ENCODE measurements around the gene CACNA1H.

The CACNA1H gene

GRCh38 chr16:1152651-1153259, at the start of gene CACNA1H:
TSS of gene CACNA1H (plus strand) at chr16:1153106. CDS start at chr16:1153738, 632 bp downstream.
- DNase-seq (ENCODE audit: low read depth in 2 of 2, low spot score in 1 of 2), result peak; percentile 21 to 37

- DNase-seq (ENCODE audit: low read depth in 2 of 2, low spot score in 1 of 2), result no peak
Measured at GRCh38 chr16:1103636-1103980, 49.3 kb upstream of the CACNA1H start.

GRCh38 chr16:1105888-1106620, 46.9 kb upstream of the CACNA1H start:
- DNase-seq (ENCODE audit: low read depth in 2 of 2, low spot score in 1 of 2), result no peak

- no peak for DNase-seq (ENCODE audit: low read depth in 2 of 2, low spot score in 1 of 2)
Measured at GRCh38 chr16:1106659-1107058, 46.2 kb upstream of the CACNA1H start.

GRCh38 chr16:1107141-1107540, 45.8 kb upstream of the CACNA1H start:
- DNase-seq (ENCODE audit: low read depth in 2 of 2, low spot score in 1 of 2), result no peak

- DNase-seq (ENCODE audit: low read depth in 2 of 2, low spot score in 1 of 2), result no peak
Measured at GRCh38 chr16:1107731-1108130, 45.2 kb upstream of the CACNA1H start.

- DNase-seq (ENCODE audit: low read depth in 2 of 2, low spot score in 1 of 2), result no peak
Measured at GRCh38 chr16:1108299-1109252, 44.3 kb upstream of the CACNA1H start.

GRCh38 chr16:1109648-1110047, 43.3 kb upstream of the CACNA1H start:
- no peak for DNase-seq (ENCODE audit: low read depth in 2 of 2, low spot score in 1 of 2)

GRCh38 chr16:1112506-1113184, 40.3 kb upstream of the CACNA1H start:
- no peak for DNase-seq (ENCODE audit: low read depth in 2 of 2, low spot score in 1 of 2)

GRCh38 chr16:1113489-1113888, 39.4 kb upstream of the CACNA1H start:
- no peak for DNase-seq (ENCODE audit: low read depth in 2 of 2, low spot score in 1 of 2)

- no peak for DNase-seq (ENCODE audit: low read depth in 2 of 2, low spot score in 1 of 2)
Measured at GRCh38 chr16:1113889-1114526, 38.9 kb upstream of the CACNA1H start.

GRCh38 chr16:1116693-1117077, 36.2 kb upstream of the CACNA1H start:
- no peak for DNase-seq (ENCODE audit: low read depth in 2 of 2, low spot score in 1 of 2)

GRCh38 chr16:1117176-1117900, 35.6 kb upstream of the CACNA1H start:
- DNase-seq (ENCODE audit: low read depth in 2 of 2, low spot score in 1 of 2), result no peak

- DNase-seq (ENCODE audit: low read depth in 2 of 2, low spot score in 1 of 2), result no peak
Measured at GRCh38 chr16:1117926-1118325, 35.0 kb upstream of the CACNA1H start.

- DNase-seq (ENCODE audit: low read depth in 2 of 2, low spot score in 1 of 2), result no peak
Measured at GRCh38 chr16:1119129-1119528, 33.8 kb upstream of the CACNA1H start.

GRCh38 chr16:1119766-1120576, 32.9 kb upstream of the CACNA1H start:
- DNase-seq (ENCODE audit: low read depth in 2 of 2, low spot score in 1 of 2), result no peak

GRCh38 chr16:1120577-1120941, 32.3 kb upstream of the CACNA1H start:
- DNase-seq (ENCODE audit: low read depth in 2 of 2, low spot score in 1 of 2), result no peak

GRCh38 chr16:1121009-1121408, 31.9 kb upstream of the CACNA1H start:
- no peak for DNase-seq (ENCODE audit: low read depth in 2 of 2, low spot score in 1 of 2)

- DNase-seq (ENCODE audit: low read depth in 2 of 2, low spot score in 1 of 2), result no peak
Measured at GRCh38 chr16:1121601-1122397, 31.1 kb upstream of the CACNA1H start.

Measured in stimulated activated CD8-positive, alpha-beta memory T cell treated with anti-CD3 and anti-CD28 coated beads, Interleukin-4, amount 100 ng/mL, for 4 hours (primary cell).